ENCODE results near the gene SBSN. TPM values are rescaled to one million over a fixed set of nuclear protein-coding genes. Genes with fewer than 3 reads are reported as not detected.

SBSN gene
- total RNA-seq, 1 donor = not detected

- no peak for DNase-seq (ENCODE audit: low read depth)
- H3K4me3 ChIP-seq (ENCODE audit: low read depth, low read length) = peak overlapping the region; percentile 63
- TF ChIP-seq CTCF (IDR thresholded peaks at IDR 0.05; ENCODE audit: insufficient read depth, low read depth, low read length) = no peak
These were observed 30.5 kb upstream of the SBSN start for GRCh38 chr19:35558400-35559280.

GRCh38 chr19:35557539-35558399 lies 29.7 kb upstream of the SBSN start:
- H3K4me3 ChIP-seq (ENCODE audit: low read depth, low read length) = peak overlapping the region; percentile 63
- TF ChIP-seq CTCF (IDR thresholded peaks at IDR 0.05; ENCODE audit: insufficient read depth, low read depth, low read length) = no peak
- DNase-seq (ENCODE audit: low read depth) = peak; percentile 47

- no peak for TF ChIP-seq CTCF (IDR thresholded peaks at IDR 0.05; ENCODE audit: insufficient read depth, low read depth, low read length)
- DNase-seq (ENCODE audit: low read depth) = no peak
- H3K4me3 ChIP-seq (ENCODE audit: low read depth, low read length) = no peak overlapping the region
These were observed 28.9 kb upstream of the SBSN start for GRCh38 chr19:35556846-35557538.

- no peak for DNase-seq (ENCODE audit: low read depth)
- TF ChIP-seq CTCF (IDR thresholded peaks at IDR 0.05; ENCODE audit: insufficient read depth, low read depth, low read length) = no peak
- no peak overlapping the region for H3K4me3 ChIP-seq (ENCODE audit: low read depth, low read length)
These were observed 28.0 kb upstream of the SBSN start for GRCh38 chr19:35556025-35556590.

GRCh38 chr19:35555301-35556005 lies 27.3 kb upstream of the SBSN start:
- peak; percentile 27 for DNase-seq (ENCODE audit: low read depth)
- peak; percentile 15 for TF ChIP-seq CTCF (IDR thresholded peaks at IDR 0.05; ENCODE audit: insufficient read depth, low read depth, low read length)
- no peak overlapping the region for H3K4me3 ChIP-seq (ENCODE audit: low read depth, low read length)

- no peak for DNase-seq (ENCODE audit: low read depth)
- no peak overlapping the region for H3K4me3 ChIP-seq (ENCODE audit: low read depth, low read length)
- no peak for TF ChIP-seq CTCF (IDR thresholded peaks at IDR 0.05; ENCODE audit: insufficient read depth, low read depth, low read length)
These were observed 26.0 kb upstream of the SBSN start for GRCh38 chr19:35554076-35554475.

Data from fibroblast of villous mesenchyme (primary cell).